Effector memory CD8-positive, alpha-beta T cell (primary cell): ENCODE data around the gene CCDC167.
"Not testable (repeated sequence)": the region's sequence is repeated elsewhere in the genome, so short reads cannot be mapped to it uniquely, and the experiment has no call there.

ENCODE experiments used
- ATAC-seq: fragments of 150-1000 bp; cut with Tn5 transposase; replicated peaks from 2 replicates; pipeline ENCODE4 v1.10.0; 2021; ENCODE audit warnings: mild to moderate bottlenecking, moderate library complexity
- DNase-seq, 3 experiments: peaks; one replicate each; pipeline ENCODE4 v3.0.0; 2021
- H3K27ac Mint-ChIP-seq, 2 donors: one replicate each; pipeline ENCODE4 v1.8.0; 2022; ENCODE audit warnings: mild to moderate bottlenecking in 2 of 2, mixed read lengths in 2 of 2, moderate library complexity in 2 of 2
- H3K27me3 Mint-ChIP-seq, 2 donors: one replicate each; pipeline ENCODE4 v1.8.0; 2022; ENCODE audit warnings: mixed read lengths in 2 of 2
- H3K36me3 Mint-ChIP-seq: one replicate; pipeline ENCODE4 v1.8.0; 2022; ENCODE audit warnings: mild to moderate bottlenecking, moderate library complexity, mixed read lengths; ENCODE audit not compliant: insufficient read depth
- H3K4me1 Mint-ChIP-seq, 2 donors: one replicate each; pipeline ENCODE4 v1.8.0; 2022; ENCODE audit warnings: low read depth in 2 of 2, mixed read lengths in 2 of 2
- H3K4me3 Mint-ChIP-seq, 2 donors: one replicate each; pipeline ENCODE4 v1.8.0; 2022; ENCODE audit warnings: mild to moderate bottlenecking in 2 of 2, mixed read lengths in 2 of 2, moderate library complexity in 2 of 2
- H3K9me3 Mint-ChIP-seq, 2 donors: one replicate each; pipeline ENCODE4 v1.8.0; 2022; ENCODE audit warnings: mixed read lengths in 2 of 2

The CCDC167 gene

GRCh38 chr6:37500904-37501303, 1.2 kb upstream of the CCDC167 start:
- H3K27ac Mint-ChIP-seq: peak overlapping the region; percentile 99 to 100
- peaks cover 53 to 71% of the 10 kb centered on the region in 2 donors for H3K4me1 Mint-ChIP-seq
- H3K27me3 Mint-ChIP-seq, ATAC-seq, H3K9me3 Mint-ChIP-seq, DNase-seq: not testable (repeated sequence)
- H3K4me3 Mint-ChIP-seq: peak overlapping the region; percentile 10 to 96
- peaks cover 31% of the 10 kb centered on the region for H3K36me3 Mint-ChIP-seq

- peak overlapping the region; percentile 96 to 97 for H3K4me3 Mint-ChIP-seq
- ATAC-seq: no peak
These were observed 558 bp upstream of the CCDC167 start for GRCh38 chr6:37500294-37500608.

GRCh38 chr6:37496951-37497885, 2.5 kb downstream of the CCDC167 start:
- peaks cover 32 to 54% of the 10 kb centered on the region in 2 donors for H3K4me1 Mint-ChIP-seq
- H3K4me3 Mint-ChIP-seq: peak overlapping the region in 1 of 2 donors; percentile 97
- no peaks in the 10 kb centered on the region for H3K9me3 Mint-ChIP-seq
- H3K27me3 Mint-ChIP-seq: no peaks in the 10 kb centered on the region
- no peak overlapping the region for H3K27ac Mint-ChIP-seq
- DNase-seq: no peak
- ATAC-seq: no peak
- peaks cover 23% of the 10 kb centered on the region for H3K36me3 Mint-ChIP-seq

More at GRCh38 chr6:37500294-37500608, 558 bp upstream of the CCDC167 start:
- H3K27me3 Mint-ChIP-seq: no peaks in the 10 kb centered on the region
- peaks cover 31% of the 10 kb centered on the region for H3K36me3 Mint-ChIP-seq
- no peak for DNase-seq
- H3K4me1 Mint-ChIP-seq: peaks cover 48 to 67% of the 10 kb centered on the region in 2 donors
- H3K9me3 Mint-ChIP-seq: no peaks in the 10 kb centered on the region
- peak overlapping the region; percentile 99 to 100 for H3K27ac Mint-ChIP-seq

GRCh38 chr6:37495244-37495934, 4.3 kb downstream of the CCDC167 start:
- Mint-ChIP-seq H3K27ac (peak overlapping the region in 1 of 2 donors; percentile 71), H3K4me1 (peaks cover 42 to 62% of the 10 kb centered on the region in 2 donors), H3K36me3 (peaks cover 18% of the 10 kb centered on the region), H3K27me3 (no peaks in the 10 kb centered on the region), H3K4me3 (no peak overlapping the region), H3K9me3 (no peaks in the 10 kb centered on the region)
- ATAC-seq (no peak), DNase-seq (no peak)

- no peak for ATAC-seq
- Mint-ChIP-seq H3K9me3 (no peaks in the 10 kb centered on the region), H3K4me1 (peaks cover 44 to 62% of the 10 kb centered on the region in 2 donors), H3K27ac (peak overlapping the region in 1 of 2 donors; percentile 100), H3K4me3 (no peak overlapping the region), H3K36me3 (peaks cover 32% of the 10 kb centered on the region), H3K27me3 (no peaks in the 10 kb centered on the region)
- DNase-seq: no peak
These were observed 6.1 kb downstream of the CCDC167 start for GRCh38 chr6:37493661-37493995.

GRCh38 chr6:37492991-37493660, 6.6 kb downstream of the CCDC167 start:
- H3K4me1 Mint-ChIP-seq: peaks cover 49 to 63% of the 10 kb centered on the region in 2 donors

GRCh38 chr6:37492236-37492972, 7.3 kb downstream of the CCDC167 start:
- H3K4me3 Mint-ChIP-seq: peak overlapping the region; percentile 48 to 85
- no peaks in the 10 kb centered on the region for H3K9me3 Mint-ChIP-seq
- H3K4me1 Mint-ChIP-seq: peaks cover 49 to 62% of the 10 kb centered on the region in 2 donors
- DNase-seq: no peak
- no peak for ATAC-seq
- H3K27ac Mint-ChIP-seq: peak overlapping the region; percentile 97 to 100
- peaks cover 37% of the 10 kb centered on the region for H3K36me3 Mint-ChIP-seq
- H3K27me3 Mint-ChIP-seq: no peaks in the 10 kb centered on the region

More at GRCh38 chr6:37492991-37493660, 6.6 kb downstream of the CCDC167 start:
- Mint-ChIP-seq H3K9me3 (no peaks in the 10 kb centered on the region), H3K27ac (peak overlapping the region; percentile 97 to 100), H3K27me3 (no peaks in the 10 kb centered on the region), H3K36me3 (peaks cover 36% of the 10 kb centered on the region), H3K4me3 (peak overlapping the region in 1 of 2 donors; percentile 85)
- DNase-seq: no peak
- no peak for ATAC-seq

GRCh38 chr6:37491830-37492208, 7.9 kb downstream of the CCDC167 start:
- Mint-ChIP-seq H3K36me3 (peaks cover 37% of the 10 kb centered on the region), H3K4me1 (peaks cover 49 to 58% of the 10 kb centered on the region in 2 donors), H3K27me3 (no peaks in the 10 kb centered on the region), H3K4me3 (peak overlapping the region; percentile 48 to 85), H3K27ac (peak overlapping the region; percentile 97 to 100), H3K9me3 (no peaks in the 10 kb centered on the region)
- ATAC-seq: no peak
- no peak for DNase-seq

- DNase-seq (no peak), ATAC-seq (peak; percentile 24)
- Mint-ChIP-seq H3K27ac (peak overlapping the region; percentile 97 to 100), H3K4me1 (peaks cover 53 to 59% of the 10 kb centered on the region in 2 donors), H3K27me3 (no peaks in the 10 kb centered on the region), H3K9me3 (no peaks in the 10 kb centered on the region), H3K4me3 (peak overlapping the region; percentile 48 to 85), H3K36me3 (peaks cover 37% of the 10 kb centered on the region)
These were observed 8.4 kb downstream of the CCDC167 start for GRCh38 chr6:37491171-37491829.

- H3K27ac Mint-ChIP-seq: peak overlapping the region; percentile 97 to 100
- H3K4me3 Mint-ChIP-seq: peak overlapping the region; percentile 70 to 85
- peaks cover 53 to 65% of the 10 kb centered on the region in 2 donors for H3K4me1 Mint-ChIP-seq
- no peaks in the 10 kb centered on the region for H3K27me3 Mint-ChIP-seq
- H3K9me3 Mint-ChIP-seq: no peaks in the 10 kb centered on the region
- no peak for DNase-seq
- peaks cover 37% of the 10 kb centered on the region for H3K36me3 Mint-ChIP-seq
- no peak for ATAC-seq
These were observed 9.0 kb downstream of the CCDC167 start for GRCh38 chr6:37490536-37491170.

GRCh38 chr6:37489697-37490336, 9.9 kb downstream of the CCDC167 start:
- ATAC-seq: peak; percentile 74
- Mint-ChIP-seq H3K4me3 (peak overlapping the region; percentile 70 to 85), H3K27me3 (no peaks in the 10 kb centered on the region), H3K9me3 (no peaks in the 10 kb centered on the region), H3K36me3 (peaks cover 37% of the 10 kb centered on the region), H3K27ac (peak overlapping the region; percentile 97 to 100), H3K4me1 (peaks cover 53 to 61% of the 10 kb centered on the region in 2 donors)
- DNase-seq: peak in 2 of 3 experiments; percentile 25 to 56

- H3K9me3 Mint-ChIP-seq: no peaks in the 10 kb centered on the region
- H3K4me3 Mint-ChIP-seq: peak overlapping the region in 1 of 2 donors; percentile 48
- H3K27ac Mint-ChIP-seq: peak overlapping the region; percentile 97 to 100
- H3K27me3 Mint-ChIP-seq: no peaks in the 10 kb centered on the region
- no peak for DNase-seq
- peaks cover 37% of the 10 kb centered on the region for H3K36me3 Mint-ChIP-seq
- peak; percentile 54 for ATAC-seq
- H3K4me1 Mint-ChIP-seq: peaks cover 53 to 61% of the 10 kb centered on the region in 2 donors
These were observed 11.2 kb downstream of the CCDC167 start for GRCh38 chr6:37488476-37488875.
